Panc1 (cell line): Measurements from ENCODE around the gene OR10A3.

Experiments used
- POLR2AphosphoS5 ChIP-seq: IDR thresholded peaks from 2 replicates; pipeline ENCODE4 v1.6.1; 2012; ENCODE audit warnings: mild to moderate bottlenecking, low read depth, low read length, moderate library complexity
- REST ChIP-seq, 2 experiments: IDR thresholded peaks; 2 replicates each; pipeline ENCODE4 v1.6.1; 2011 to 2012; ENCODE audit warnings: low read depth in 2 of 2, control low read depth in 1 of 2, low read length in 1 of 2, mild to moderate bottlenecking in 1 of 2, moderate library complexity in 1 of 2; ENCODE audit not compliant: insufficient read depth in 1 of 2
- SIN3A ChIP-seq: IDR thresholded peaks from 2 replicates; pipeline ENCODE4 v1.6.1; 2012; ENCODE audit warnings: low read depth, mild to moderate bottlenecking, low read length, moderate library complexity, borderline replicate concordance; ENCODE audit not compliant: insufficient read depth
- TF ChIP-seq, protein P1 (sequence below): fragments of 450-650 bp; IDR thresholded peaks from 2 replicates; pipeline ENCODE4 v1.5.1; 2017; ENCODE audit warnings: mild to moderate bottlenecking

- TF ChIP-seq, protein P1, sequence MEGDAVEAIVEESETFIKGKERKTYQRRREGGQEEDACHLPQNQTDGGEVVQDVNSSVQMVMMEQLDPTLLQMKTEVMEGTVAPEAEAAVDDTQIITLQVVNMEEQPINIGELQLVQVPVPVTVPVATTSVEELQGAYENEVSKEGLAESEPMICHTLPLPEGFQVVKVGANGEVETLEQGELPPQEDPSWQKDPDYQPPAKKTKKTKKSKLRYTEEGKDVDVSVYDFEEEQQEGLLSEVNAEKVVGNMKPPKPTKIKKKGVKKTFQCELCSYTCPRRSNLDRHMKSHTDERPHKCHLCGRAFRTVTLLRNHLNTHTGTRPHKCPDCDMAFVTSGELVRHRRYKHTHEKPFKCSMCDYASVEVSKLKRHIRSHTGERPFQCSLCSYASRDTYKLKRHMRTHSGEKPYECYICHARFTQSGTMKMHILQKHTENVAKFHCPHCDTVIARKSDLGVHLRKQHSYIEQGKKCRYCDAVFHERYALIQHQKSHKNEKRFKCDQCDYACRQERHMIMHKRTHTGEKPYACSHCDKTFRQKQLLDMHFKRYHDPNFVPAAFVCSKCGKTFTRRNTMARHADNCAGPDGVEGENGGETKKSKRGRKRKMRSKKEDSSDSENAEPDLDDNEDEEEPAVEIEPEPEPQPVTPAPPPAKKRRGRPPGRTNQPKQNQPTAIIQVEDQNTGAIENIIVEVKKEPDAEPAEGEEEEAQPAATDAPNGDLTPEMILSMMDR: no peak
- TF ChIP-seq REST (IDR thresholded peaks at IDR 0.05; ENCODE audit: insufficient read depth in 1 of 2, low read depth in 2 of 2, low read length in 1 of 2): no peak
- TF ChIP-seq POLR2AphosphoS5: no peak
- TF ChIP-seq SIN3A: no peak
Observed at GRCh38 chr11:7941608-7942007, at the start of gene OR10A3.
